Glutamatergic neuron (in vitro differentiated cells): Measurements from ENCODE around the gene ROBO1. TPM values are rescaled to one million over a fixed set of nuclear protein-coding genes. Genes with fewer than 3 reads are reported as not detected.

ENCODE experiments used
- DNase-seq: peaks from one replicate; pipeline ENCODE4 v3.0.0; 2022
- H3K27ac Mint-ChIP-seq: one replicate; pipeline ENCODE4 v1.8.0; 2020; ENCODE audit warnings: mild to moderate bottlenecking, mixed read lengths, inconsistent platforms; ENCODE audit not compliant: unreplicated experiment
- H3K27me3 Mint-ChIP-seq: one replicate; pipeline ENCODE4 v1.8.0; 2020; ENCODE audit warnings: mild to moderate bottlenecking, moderate library complexity, mixed read lengths, inconsistent platforms; ENCODE audit not compliant: unreplicated experiment
- H3K36me3 Mint-ChIP-seq: one replicate; pipeline ENCODE4 v1.8.0; 2020; ENCODE audit warnings: mild to moderate bottlenecking, mixed read lengths, inconsistent platforms; ENCODE audit not compliant: unreplicated experiment
- H3K4me1 Mint-ChIP-seq: one replicate; pipeline ENCODE4 v1.8.0; 2020; ENCODE audit warnings: mild to moderate bottlenecking, low read depth, mixed read lengths, inconsistent platforms; ENCODE audit not compliant: unreplicated experiment
- H3K4me3 Mint-ChIP-seq: one replicate; pipeline ENCODE4 v1.8.0; 2020; ENCODE audit warnings: mild to moderate bottlenecking, mixed read lengths, inconsistent platforms; ENCODE audit not compliant: unreplicated experiment
- H3K9me3 Mint-ChIP-seq: one replicate; pipeline ENCODE4 v1.8.0; 2020; ENCODE audit warnings: mild to moderate bottlenecking, moderate library complexity, mixed read lengths, inconsistent platforms; ENCODE audit not compliant: unreplicated experiment
- CTCF ChIP-seq: fragments of 200-600 bp; sonication (generic); IDR thresholded peaks from one replicate; pipeline ENCODE4 v1.5.0; 2021; ENCODE audit not compliant: partially characterized antibody, unreplicated experiment
- total RNA-seq: library from RNA; stranded (reverse); fragmentation: NEBNext Ultra II Directional; extraction: Animal tissue kit (Norgen Biotek cat#: 25700); gene quantifications from one replicate; pipeline ENCODE4 v1.2.1, GENCODE V29; 2021; ENCODE audit not compliant: unreplicated experiment

ROBO1 gene
- total RNA-seq, 1 donor from 2014 or later: 505 TPM

DNA sequence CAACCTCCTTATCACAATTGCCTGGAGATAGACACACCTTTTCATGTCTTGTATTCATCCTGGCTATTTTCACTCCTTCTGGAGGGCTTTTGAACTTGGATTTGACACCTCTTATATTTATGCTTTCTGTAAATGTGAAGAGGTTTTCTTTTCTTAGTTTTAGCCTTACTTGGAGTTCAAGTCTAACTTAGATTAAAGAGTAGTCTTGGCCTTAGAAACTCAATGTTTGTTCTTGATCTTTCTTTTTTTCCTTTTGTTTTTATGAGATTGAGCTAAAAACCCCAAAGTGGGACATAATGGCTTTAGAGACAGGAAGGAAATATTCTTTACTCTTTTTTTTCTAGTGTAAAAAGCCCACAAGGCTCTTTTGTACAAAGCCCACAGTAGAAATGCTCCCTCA lies 1054.9 kb downstream of the ROBO1 start:
- peaks cover 5% of the 10 kb centered on the region for H3K27me3 Mint-ChIP-seq
- H3K36me3 Mint-ChIP-seq: peaks cover 12% of the 10 kb centered on the region
- DNase-seq: no peak
- TF ChIP-seq CTCF: no peak
- no peak overlapping the region for H3K4me3 Mint-ChIP-seq
- peaks cover 28% of the 10 kb centered on the region for H3K4me1 Mint-ChIP-seq
- H3K9me3 Mint-ChIP-seq: peaks cover 3% of the 10 kb centered on the region
- peak overlapping the region; percentile 62 for H3K27ac Mint-ChIP-seq

DNA sequence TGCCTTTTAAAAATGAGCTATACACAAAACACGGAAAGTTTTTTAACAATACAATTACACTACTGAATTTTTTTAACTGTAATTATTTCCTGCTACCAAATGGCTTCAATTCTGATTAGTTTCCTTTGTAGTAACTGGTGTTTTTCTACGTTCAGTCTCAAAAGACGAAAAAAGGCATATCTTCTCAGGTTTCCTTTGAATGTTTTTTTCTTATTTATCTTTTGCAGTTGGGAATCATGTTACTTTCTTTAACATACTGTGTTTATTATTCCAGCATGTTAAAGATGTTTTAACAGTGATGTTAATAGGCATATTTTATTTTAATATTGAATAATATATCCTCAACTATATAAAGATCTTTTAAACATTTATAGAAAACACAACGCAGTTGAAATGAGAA lies 1055.5 kb downstream of the ROBO1 start:
- peaks cover 5% of the 10 kb centered on the region for H3K27me3 Mint-ChIP-seq
- no peak overlapping the region for H3K27ac Mint-ChIP-seq
- H3K4me3 Mint-ChIP-seq: no peak overlapping the region
- H3K36me3 Mint-ChIP-seq: peaks cover 12% of the 10 kb centered on the region
- DNase-seq: no peak
- peaks cover 27% of the 10 kb centered on the region for H3K4me1 Mint-ChIP-seq
- H3K9me3 Mint-ChIP-seq: peaks cover 3% of the 10 kb centered on the region
- TF ChIP-seq CTCF: no peak

- Mint-ChIP-seq H3K27ac (peak overlapping the region; percentile 52), H3K36me3 (no peaks in the 10 kb centered on the region), H3K9me3 (no peaks in the 10 kb centered on the region), H3K27me3 (no peaks in the 10 kb centered on the region), H3K4me1 (peaks cover 29% of the 10 kb centered on the region), H3K4me3 (no peak overlapping the region)
- TF ChIP-seq CTCF: no peak
- no peak for DNase-seq
These were observed 1059.2 kb downstream of the ROBO1 start for GRCh38 chr3:78708565-78709073.

GRCh38 chr3:78707609-78708008 lies 1060.2 kb downstream of the ROBO1 start:
- H3K36me3 Mint-ChIP-seq: no peaks in the 10 kb centered on the region
- no peak for DNase-seq
- TF ChIP-seq CTCF: no peak
- H3K27me3 Mint-ChIP-seq: no peaks in the 10 kb centered on the region
- H3K4me1 Mint-ChIP-seq: peaks cover 31% of the 10 kb centered on the region
- no peak overlapping the region for H3K4me3 Mint-ChIP-seq
- no peaks in the 10 kb centered on the region for H3K9me3 Mint-ChIP-seq
- no peak overlapping the region for H3K27ac Mint-ChIP-seq

DNA sequence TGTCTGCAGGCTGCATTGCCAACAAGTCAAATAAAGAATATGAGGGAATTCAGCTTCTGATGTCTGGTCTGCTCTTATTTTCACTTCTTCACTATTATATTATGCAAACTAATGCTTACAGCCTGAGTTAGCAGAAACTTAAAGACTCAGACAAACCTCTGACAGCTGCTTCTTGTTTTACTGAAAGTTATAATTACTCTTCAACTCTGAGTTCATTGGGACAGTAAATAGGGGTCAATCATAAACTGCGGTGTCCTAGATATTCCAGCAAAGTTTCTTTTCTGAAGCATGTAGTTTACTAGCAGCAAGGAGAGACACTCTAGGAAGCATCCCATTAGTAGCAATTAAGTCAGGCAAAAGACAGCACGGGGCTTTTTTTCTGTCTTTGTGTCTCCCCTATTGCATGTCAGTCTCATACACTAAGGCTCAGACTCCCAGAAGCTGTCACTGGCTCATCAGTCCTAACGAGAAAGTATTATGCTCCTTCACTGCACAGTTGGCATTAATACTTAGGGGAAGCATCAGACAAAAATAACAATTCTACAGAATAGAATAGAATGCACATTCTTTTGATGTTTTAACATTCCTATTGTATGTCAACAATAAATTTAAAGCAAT lies 1060.8 kb downstream of the ROBO1 start:
- no peak overlapping the region for H3K27ac Mint-ChIP-seq
- no peaks in the 10 kb centered on the region for H3K36me3 Mint-ChIP-seq
- TF ChIP-seq CTCF: no peak
- no peak for DNase-seq
- H3K9me3 Mint-ChIP-seq: no peaks in the 10 kb centered on the region
- no peak overlapping the region for H3K4me3 Mint-ChIP-seq
- peaks cover 32% of the 10 kb centered on the region for H3K4me1 Mint-ChIP-seq
- H3K27me3 Mint-ChIP-seq: no peaks in the 10 kb centered on the region
